CD4-positive, alpha-beta T cell treated with Interleukin-1 beta for 1 hour (primary cell): ENCODE measurements around the gene LY6G6D.

Source experiments
- DNase-seq, 2 donors: peaks; one replicate each; pipeline ENCODE4 v3.0.0-alpha.2; 2020 to 2022

Gene LY6G6D

GRCh38 chr6:31715022-31715958, at the start of gene LY6G6D:
Gene LY6G6D (plus strand): TSS chr6:31715348. CDS start chr6:31715356, 8 bp downstream.
- no peak for DNase-seq

GRCh38 chr6:31665501-31666336, 49.4 kb upstream of the LY6G6D start, which contains the start of gene CSNK2B:
Gene CSNK2B (plus strand): TSS chr6:31666080. CDS start chr6:31666832, 752 bp downstream.
- DNase-seq: peak; percentile 98

- DNase-seq: no peak
Measured at GRCh38 chr6:31666337-31666965, 48.7 kb upstream of the LY6G6D start.

- no peak for DNase-seq
Measured at GRCh38 chr6:31669676-31670075, 45.5 kb upstream of the LY6G6D start, which contains the start of gene LY6G5B. Gene LY6G5B (plus strand): TSS chr6:31669976. CDS start chr6:31670951, 975 bp downstream.

- DNase-seq: no peak
Measured at GRCh38 chr6:31676322-31676903, 38.7 kb upstream of the LY6G6D start.

GRCh38 chr6:31676904-31677303, 38.2 kb upstream of the LY6G6D start:
- DNase-seq: no peak

- no peak for DNase-seq
Measured at GRCh38 chr6:31677955-31678354, 37.2 kb upstream of the LY6G6D start.

GRCh38 chr6:31680226-31681134, 34.7 kb upstream of the LY6G6D start, which contains the start of gene LY6G5C:
Gene LY6G5C (minus strand): TSS chr6:31681067. CDS start chr6:31680373, 694 bp downstream.
- DNase-seq: peak; percentile 76 to 80

- DNase-seq: peak; percentile 34
Measured at GRCh38 chr6:31681135-31681671, 33.9 kb upstream of the LY6G6D start.

GRCh38 chr6:31683591-31683990, 31.6 kb upstream of the LY6G6D start:
- DNase-seq: no peak

GRCh38 chr6:31686483-31686882, 28.7 kb upstream of the LY6G6D start:
- no peak for DNase-seq

GRCh38 chr6:31687321-31687720, 27.8 kb upstream of the LY6G6D start:
- no peak for DNase-seq

- DNase-seq: no peak
Measured at GRCh38 chr6:31687860-31688693, 27.1 kb upstream of the LY6G6D start.

GRCh38 chr6:31689249-31690110, 25.7 kb upstream of the LY6G6D start:
- DNase-seq: peak in 1 of 2 donors; percentile 13

- no peak for DNase-seq
Measured at GRCh38 chr6:31690231-31691077, 24.7 kb upstream of the LY6G6D start.

- DNase-seq: no peak
Measured at GRCh38 chr6:31691078-31691463, 24.1 kb upstream of the LY6G6D start.

- no peak for DNase-seq
Measured at GRCh38 chr6:31691564-31692108, 23.5 kb upstream of the LY6G6D start.

- no peak for DNase-seq
Measured at GRCh38 chr6:31692353-31692752, 22.8 kb upstream of the LY6G6D start.
